GM19372 (cell line): ENCODE data around the gene OR10G7.
"Not testable (repeated sequence)": the region's sequence is repeated elsewhere in the genome, so short reads cannot be mapped to it uniquely, and the experiment has no call there.

ENCODE experiments used
- ATAC-seq: cut with Tn5 transposase; IDR thresholded peaks from one replicate; pipeline ENCODE4 v1.9.1; 2021; ENCODE audit warnings: mild to moderate bottlenecking, low read depth, moderate library complexity; ENCODE audit not compliant: unreplicated experiment

The OR10G7 gene

DNA sequence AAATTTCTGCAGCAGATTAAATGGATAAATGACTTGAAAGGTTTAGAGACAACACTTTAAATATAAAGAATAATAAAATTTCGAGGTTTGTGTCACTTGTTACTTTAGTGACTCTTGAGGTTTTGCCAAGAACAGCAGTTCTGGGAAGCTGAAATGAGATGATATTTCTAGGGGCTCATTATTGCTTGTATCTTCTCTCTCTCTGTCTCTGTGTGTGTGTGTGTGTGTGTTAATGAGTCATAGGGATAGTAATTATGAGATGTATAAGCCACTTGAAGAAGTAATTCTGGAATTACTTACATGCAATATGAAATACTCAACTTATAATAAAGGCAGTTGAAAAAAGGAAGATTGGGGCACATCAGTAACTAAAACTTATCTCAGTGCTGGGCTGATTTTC lies 9.6 kb upstream of the OR10G7 start:
- ATAC-seq = no peak

DNA sequence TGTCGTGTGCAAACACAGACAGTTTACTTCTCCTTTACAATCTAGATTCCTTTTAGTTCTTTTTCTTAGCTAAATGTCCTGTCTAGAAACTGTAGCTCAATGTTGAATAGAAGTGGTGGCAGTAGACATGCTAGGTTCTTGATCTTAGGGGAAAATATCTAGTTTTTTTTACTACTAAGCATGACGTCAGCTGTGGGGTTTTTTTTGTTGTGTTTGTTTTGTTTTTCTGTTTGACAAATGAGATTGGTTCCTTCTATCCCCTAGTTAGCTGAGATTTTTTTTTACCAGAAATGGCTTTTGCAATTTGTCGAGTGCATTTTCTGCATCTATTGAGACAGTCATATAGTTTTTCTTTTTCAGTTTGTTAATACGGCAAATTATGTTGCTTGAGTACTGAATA lies 2.3 kb upstream of the OR10G7 start:
- ATAC-seq = no peak

DNA sequence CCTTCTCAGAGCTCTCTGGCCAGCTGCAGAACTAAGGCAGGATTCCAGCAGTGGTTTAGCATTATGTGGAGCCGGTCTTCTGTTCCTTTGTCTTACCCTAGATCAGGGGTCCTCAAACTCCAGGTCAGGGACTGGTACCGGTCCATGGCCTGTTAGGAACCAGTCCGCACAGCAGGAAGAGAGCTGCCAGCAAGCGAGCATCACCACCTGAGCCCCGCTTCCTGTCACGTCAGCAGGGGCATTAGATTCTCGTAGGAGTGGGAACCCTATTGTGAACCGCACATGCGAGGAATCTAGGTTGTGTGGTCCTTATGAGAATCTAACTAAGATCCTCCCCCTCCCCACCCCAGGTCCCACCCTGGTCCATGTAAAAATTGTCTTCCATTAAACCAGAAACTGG lies 1.6 kb downstream of the OR10G7 start:
- ATAC-seq = no peak

DNA sequence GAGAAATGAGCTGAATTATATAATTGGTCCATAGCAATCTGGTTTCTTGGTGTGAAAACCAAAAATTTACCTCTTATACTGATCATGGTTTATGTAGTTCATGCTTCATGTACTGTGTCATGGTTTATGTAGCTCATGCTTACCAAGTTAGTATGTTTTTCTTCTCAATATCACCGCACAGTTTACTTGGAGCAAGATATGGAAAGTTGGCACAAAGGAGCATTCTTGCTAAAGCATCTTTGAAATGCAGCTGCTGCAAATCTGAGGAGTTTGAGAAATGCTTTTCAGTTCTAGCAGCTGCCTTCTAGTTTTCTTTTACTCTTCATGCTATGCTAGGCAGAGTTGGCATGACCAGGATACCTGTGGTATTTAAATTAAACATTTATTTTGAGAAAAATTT lies 4.5 kb downstream of the OR10G7 start:
- no peak for ATAC-seq

DNA sequence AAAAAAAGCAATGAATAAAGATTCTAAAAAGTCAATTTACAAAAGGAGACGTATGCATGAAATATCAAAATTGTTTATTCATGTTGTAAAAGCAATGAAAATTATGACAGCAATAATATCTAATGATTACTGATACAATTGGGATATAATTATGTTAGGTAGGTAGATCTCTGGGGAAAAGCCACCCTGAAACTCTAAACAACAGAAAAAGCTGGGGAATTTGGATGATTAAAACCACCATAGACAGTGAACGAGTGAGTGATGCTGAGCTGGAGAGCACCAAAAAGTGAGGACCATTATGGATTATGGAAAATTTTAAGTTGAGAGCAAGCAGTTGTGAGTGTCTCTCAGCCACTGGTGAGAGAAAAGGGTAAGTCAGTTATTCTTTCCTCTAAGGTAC lies 14.6 kb downstream of the OR10G7 start, which contains the start of gene OR10G8:
Gene OR10G8 (plus strand): TSS at position 301 of the 400 bp plus-strand sequence. CDS start 2,825 bp downstream, outside the sequence.
- ATAC-seq = no peak

DNA sequence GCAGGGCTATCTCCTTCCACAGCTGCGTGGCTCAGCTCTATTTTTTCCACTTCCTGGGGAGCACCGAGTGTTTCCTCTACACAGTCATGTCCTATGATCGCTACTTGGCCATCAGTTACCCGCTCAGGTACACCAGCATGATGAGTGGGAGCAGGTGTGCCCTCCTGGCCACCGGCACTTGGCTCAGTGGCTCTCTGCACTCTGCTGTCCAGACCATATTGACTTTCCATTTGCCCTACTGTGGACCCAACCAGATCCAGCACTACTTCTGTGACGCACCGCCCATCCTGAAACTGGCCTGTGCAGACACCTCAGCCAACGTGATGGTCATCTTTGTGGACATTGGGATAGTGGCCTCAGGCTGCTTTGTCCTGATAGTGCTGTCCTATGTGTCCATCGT lies 25.3 kb downstream of the OR10G7 start:
- ATAC-seq = not testable (repeated sequence)

DNA sequence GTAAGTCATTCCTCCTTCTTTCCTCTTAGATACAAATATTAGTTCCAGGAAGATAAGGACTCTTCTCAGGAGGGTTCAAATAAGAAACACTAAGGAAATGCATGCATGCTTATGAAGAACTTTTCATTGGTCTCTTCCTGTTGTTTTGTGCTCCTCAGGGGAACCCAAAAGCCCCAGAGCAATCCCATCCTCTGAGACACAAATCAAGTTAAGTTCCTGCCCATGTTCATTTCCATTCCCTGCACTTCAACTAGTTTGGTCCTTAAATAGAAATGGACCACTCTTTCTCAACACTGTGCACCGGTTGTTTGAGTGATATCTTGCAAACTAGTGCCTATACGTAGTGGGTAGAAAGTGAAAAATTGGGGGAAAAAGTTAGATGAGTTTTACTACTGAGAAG lies 28.4 kb downstream of the OR10G7 start, which contains the start of gene OR10G4:
Gene OR10G4 (plus strand): TSS at position 301 of the 400 bp plus-strand sequence. CDS start 2,578 bp downstream, outside the sequence.
- ATAC-seq = no peak

DNA sequence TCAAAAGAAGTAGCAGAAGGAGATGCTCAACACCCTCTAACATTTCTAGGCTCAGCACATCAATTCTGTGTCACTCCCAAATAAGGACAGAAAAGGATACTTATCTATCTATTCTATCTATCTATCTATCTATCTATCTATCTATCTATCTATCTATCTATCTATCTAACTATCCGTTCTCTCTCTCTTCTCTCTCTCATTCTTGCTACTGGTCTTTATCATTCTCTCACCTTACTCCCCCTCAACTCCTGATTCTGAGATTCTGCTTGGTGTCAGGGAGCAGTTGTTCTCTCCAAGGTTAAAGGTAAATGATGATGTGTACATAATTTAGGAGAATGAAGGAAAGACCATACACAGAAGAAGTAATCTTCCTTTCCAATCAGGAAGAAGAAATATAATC lies 46.0 kb downstream of the OR10G7 start, which contains the start of gene OR10G6:
Gene OR10G6 (minus strand): TSS at position 43 of the 400 bp plus-strand sequence. CDS start 0 bp downstream, at position 43.
- ATAC-seq = no peak
